ENCODE results near the gene KMT5B.

Gene KMT5B

GRCh38 chr11:68145120-68145866, 67.8 kb downstream of the KMT5B start:
- DNase-seq (ENCODE audit: low spot score), result no peak

- no peak for DNase-seq (ENCODE audit: low spot score)
Observed at GRCh38 chr11:68143310-68143689, 69.8 kb downstream of the KMT5B start.

DNA sequence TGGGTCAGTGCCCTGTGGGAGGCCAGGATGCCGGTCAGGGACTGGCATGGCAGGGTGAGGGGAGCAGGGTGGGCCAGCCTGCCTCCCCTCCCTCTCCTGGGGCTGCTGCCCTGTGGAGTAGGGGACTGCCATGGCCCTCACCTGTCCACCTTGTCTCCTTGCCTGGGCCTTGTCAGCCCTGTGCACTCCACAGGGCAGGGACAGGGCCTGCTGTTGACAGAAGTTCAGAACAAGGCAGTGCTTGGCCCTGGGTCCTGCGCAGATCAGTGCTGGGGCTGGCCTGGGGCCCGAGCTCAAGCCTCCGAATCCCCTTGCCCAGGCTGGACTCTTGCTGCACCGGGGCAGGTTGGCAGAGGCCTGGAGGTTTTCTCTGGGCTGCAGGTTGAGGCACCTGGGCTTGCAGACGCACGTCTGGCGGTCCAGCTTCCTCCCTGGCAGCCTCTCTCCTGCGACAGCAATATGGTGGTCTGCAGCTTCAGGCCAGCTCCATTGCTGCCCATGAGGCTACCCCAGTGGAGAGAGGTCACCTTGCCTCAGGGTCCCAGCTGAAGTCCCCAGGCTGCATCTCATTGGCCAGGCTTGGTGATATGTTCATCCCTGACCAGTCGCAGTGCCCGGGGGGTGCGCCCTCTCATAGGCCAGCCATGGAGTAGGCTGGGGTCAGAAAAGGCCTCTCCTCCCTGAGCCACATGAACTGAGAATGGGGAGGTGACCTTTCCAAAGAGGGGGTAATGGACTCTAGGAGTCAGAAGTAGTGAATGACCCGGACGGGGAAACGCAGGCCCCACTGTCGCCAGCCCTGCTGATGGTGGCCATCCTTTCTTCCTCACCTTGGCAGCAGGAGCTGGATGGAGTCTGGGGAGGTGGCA, 70.4 kb downstream of the KMT5B start:
- no peak for DNase-seq (ENCODE audit: low spot score)

- DNase-seq (ENCODE audit: low spot score), result no peak
Observed at GRCh38 chr11:68142028-68142412, 71.1 kb downstream of the KMT5B start.

DNA sequence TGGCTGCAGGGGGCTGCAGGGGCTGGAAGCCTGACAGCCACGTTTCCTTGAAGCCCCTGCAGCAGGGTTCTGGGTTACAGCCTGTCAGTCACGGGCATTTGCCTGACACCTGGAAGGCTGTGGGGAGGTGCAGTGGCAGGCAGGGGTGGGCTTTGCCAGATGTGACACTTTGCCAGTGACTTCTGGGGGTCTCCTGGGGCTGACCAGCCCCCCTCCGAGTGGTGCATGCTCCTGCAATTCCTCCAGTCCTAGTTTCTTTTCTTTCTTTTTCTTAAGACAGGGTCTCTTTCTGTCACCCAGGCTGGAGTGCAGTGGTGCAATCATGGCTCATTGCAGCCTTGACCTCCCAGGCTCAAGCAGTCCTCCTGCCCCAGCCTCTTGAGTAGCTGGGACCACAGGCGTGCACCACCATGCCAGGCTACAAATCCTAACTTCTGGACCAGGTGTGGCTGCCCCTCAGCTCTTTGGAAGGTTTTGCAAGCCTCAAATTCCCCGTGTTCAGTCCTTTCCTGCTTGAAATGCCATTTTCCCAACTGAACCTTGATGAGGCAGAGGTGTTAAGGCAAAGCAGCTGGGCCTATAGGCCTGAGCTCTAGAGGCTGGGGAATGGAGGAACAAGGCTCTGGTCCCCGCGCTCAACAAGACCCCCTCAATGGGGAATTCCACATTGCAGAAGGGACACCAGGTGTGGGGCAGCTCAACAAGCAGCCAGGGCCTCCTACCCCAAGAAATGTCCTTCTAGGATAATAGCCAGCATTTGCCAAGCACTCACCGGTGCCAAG, 71.7 kb downstream of the KMT5B start:
- DNase-seq (ENCODE audit: low spot score), result no peak

DNA sequence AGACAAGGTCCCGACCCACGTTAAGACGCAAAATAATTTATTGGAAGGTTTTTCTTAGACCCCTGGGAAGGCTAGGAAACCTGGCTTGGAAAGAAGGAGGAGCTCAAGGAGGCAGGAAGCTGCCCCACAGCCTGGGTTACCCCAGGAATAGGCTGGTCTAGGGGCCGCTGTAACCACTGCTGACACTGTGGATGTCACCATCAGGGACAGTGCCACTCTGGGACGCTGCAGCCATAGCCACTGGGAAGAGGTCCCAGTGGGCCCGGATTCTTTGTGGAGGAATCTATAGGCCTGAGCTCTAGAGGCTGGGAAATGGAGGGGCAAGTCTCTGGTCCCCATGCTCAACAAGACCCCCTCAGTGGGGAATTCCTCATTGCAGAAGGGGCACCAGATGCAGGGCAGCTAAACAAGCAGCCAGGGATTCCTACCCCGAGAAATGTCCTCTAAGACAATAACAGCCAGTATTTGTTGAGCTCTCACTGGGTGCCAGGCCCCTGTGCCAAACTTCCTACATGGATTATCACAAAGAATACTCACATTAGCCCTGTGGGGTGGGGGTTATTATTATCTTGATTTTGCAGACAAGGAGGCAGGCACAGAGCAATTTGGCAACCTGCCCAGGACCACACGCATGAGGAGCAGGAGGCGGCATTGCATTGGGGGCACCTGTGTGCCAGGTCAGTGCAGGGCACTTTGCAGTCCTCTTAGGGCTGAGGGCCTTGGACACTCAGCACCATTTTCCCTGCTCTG, 72.4 kb downstream of the KMT5B start:
- DNase-seq (ENCODE audit: low spot score), result peak; percentile 69

GRCh38 chr11:68138237-68138636, 74.9 kb downstream of the KMT5B start:
- no peak for DNase-seq (ENCODE audit: low spot score)

DNA sequence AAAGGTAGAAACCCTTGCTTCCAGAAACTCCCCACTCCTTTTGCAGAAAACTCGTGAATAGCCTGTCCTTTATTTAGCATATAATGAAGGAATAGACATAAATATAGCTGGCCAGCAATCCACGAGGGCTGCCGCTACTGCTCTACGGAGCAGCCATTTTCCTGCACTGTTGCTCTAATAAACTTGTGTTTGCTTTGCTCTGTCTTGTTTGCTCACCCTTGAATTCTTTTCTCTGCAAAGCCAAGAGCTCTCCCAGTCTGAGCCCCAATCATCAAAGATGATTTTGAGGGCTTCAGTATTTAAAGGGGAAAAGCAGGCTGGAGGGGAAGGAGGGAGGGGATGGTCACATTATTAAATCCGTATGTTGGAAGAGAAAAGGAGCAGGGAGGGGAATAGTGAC, 75.3 kb downstream of the KMT5B start:
- DNase-seq (ENCODE audit: low spot score), result no peak

DNA sequence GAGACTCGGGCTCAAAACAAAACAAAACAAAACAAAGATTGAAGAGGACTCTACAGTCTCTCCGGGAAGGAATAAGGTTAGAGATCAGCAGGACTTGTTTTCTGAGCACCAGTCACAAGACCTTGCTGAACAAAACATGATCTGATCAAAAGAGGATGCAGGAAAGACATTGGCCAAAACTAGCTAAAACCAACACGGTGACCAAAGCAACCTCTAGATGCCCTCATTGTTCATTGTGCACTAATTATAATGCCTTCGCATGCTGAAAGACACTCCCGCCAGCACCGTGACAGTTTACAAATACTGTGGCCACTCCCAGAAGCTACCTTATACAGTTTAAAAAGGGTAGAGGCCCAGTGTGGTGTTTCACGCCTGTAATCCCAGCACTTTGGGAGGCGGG, 76.2 kb downstream of the KMT5B start:
- no peak for DNase-seq (ENCODE audit: low spot score)

- no peak for DNase-seq (ENCODE audit: low spot score)
Observed at GRCh38 chr11:68135161-68135560, 77.9 kb downstream of the KMT5B start.

DNA sequence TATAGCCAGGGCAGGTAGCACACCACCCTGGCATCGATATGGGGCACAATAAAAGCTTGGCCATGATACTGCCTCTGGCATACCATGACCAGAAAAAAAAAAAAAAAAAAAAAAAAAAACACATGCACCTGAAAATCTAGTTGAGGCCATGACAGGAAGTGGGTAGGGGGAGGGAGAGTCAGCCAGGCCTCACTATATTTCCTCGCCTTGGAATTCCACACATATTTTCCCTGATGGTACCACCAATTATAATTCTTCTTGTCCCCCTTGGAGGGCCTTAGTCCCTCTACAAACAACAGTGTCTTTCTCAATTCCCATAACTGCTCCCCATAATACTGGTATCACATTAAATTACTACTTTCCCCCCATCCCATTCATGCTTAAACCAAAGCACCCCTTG, 79.3 kb downstream of the KMT5B start:
- DNase-seq (ENCODE audit: low spot score), result no peak

GRCh38 chr11:68130121-68130520, 83.0 kb downstream of the KMT5B start:
- DNase-seq (ENCODE audit: low spot score), result no peak

DNA sequence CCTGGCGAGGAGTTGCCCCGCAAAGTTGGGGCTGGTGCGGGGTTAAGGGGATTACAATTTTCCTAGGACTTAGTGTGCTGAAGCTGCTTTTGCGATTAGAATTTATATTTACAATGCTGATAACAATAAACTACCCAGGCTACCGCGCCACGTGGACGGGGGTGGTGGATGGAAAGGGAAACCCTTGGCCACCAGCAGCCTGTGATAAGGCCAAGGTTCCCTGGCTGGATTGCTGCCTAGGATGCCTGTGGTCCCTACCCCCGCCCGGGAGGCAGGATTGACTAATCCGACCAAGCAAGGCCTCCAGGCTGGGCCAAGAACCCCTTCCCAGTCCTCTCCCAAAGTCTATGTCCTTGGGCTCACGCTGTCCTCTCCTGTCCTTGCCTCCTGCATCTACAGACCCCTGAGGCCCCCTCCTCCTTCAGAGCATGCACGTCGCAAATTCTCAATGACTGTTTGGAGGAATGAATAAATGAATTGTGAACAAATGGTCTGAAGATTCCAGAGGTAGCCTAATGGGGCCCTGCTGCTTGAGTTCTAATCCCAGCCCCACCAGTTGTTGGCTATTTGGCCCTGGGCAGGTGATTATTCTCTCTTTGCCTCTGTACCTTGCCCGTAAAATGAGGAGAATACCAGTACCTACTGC, 84.3 kb downstream of the KMT5B start:
- no peak for DNase-seq (ENCODE audit: low spot score)

DNA sequence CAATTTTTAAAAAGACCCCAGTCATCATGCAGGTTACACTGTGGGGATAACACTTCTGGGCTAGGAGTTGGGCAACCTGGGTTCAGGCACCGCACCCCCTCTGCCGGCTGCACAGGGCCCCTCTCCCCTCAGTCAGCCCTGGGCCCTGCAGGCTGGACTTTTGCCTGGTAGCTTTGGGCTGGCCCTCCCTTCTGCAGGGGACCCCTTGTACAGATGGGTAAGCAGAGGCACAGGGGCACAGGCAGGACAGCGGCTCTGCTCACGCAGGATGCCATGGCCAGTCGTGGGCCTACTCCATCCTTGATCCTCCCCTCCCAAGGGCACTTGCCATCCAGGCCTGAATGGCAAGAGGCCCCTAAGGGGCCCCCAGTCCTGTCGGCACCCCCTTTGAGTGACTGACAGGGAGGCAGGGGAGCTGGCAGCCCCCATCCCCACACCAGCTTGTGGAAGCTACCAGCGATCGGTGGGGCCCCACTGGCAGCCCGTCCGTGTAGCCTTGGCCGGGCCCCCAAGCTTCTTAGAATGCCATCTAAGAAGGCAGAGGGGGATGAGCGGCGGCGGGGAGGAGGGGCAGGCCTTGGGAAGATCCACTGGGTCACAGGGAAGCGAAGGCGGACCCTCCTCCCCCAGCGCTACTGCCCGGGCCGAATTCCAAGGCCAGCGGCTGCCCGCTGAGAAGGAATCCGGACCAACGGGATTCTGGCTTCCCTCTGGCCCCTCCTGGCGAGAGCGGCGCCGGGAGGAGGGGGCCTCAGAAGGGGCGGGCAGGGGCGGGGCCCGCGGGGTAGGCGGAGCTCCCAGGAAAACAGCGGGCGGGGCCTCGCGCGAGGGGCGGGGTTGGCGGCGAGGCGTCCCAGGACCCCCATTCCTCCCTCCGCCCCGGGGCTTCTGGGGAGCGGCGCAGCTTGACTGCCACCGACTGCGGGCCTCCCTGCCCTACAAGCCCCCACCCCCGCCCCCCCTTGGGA, 85.1 kb downstream of the KMT5B start:
- DNase-seq (ENCODE audit: low spot score), result peak; percentile 71

DNA sequence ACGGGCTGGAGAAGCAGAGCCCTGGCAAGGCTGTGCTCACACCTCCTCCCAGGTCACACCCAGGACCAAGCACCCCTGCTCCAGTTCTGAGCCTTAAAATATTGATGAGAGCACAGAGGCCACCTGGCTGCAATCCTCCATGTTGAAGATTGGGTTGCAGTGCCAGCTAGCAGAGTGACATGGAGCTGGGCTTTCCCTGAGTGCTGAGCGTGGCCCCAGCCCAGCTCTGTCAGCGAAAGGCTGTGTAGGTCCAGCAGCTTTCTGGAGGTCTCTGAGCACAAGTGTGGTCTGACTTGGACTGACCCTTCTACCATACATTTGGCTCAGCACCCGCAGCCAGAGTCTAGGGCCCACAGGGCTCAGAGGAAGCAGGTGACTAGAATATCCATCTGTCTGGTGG, 87.9 kb downstream of the KMT5B start:
- no peak for DNase-seq (ENCODE audit: low spot score)

GRCh38 chr11:68122936-68123539, 90.1 kb downstream of the KMT5B start:
- DNase-seq (ENCODE audit: low spot score), result no peak

- DNase-seq (ENCODE audit: low spot score), result peak; percentile 96
Observed at GRCh38 chr11:68121067-68121899, 91.8 kb downstream of the KMT5B start, which contains the start of gene CHKA. Gene CHKA, minus strand, starts transcription at chr11:68121388. Its CDS starts 211 bp downstream, at chr11:68121177.

- DNase-seq (ENCODE audit: low spot score), result peak; percentile 59
Observed at GRCh38 chr11:68120273-68121066, 92.6 kb downstream of the KMT5B start.

All from globus pallidus (tissue), 1 donor.